Erythroblast (primary cell): ENCODE measurements around the gene RAB44.

Experiments
- DNase-seq, 2 experiments: peaks; one replicate each; lab custom pipeline; 2025; lab: John Stamatoyannopoulos, UW
- GATA1 ChIP-seq: IDR thresholded peaks from 2 replicates; pipeline ENCODE4 v1.6.1; 2011; ENCODE audit warnings: low read depth, mild to moderate bottlenecking, control low read depth, low read length, moderate library complexity
- POLR2A ChIP-seq: IDR thresholded peaks from 2 replicates; pipeline ENCODE4 v1.6.1; 2011; ENCODE audit warnings: mild to moderate bottlenecking, low read length

The RAB44 gene

GRCh38 chr6:36688063-36688738 lies 9.4 kb upstream of the RAB44 start:
- no peak for TF ChIP-seq GATA1
- no peak for TF ChIP-seq POLR2A
- no peak for DNase-seq

GRCh38 chr6:36688739-36689075 lies 8.9 kb upstream of the RAB44 start:
- TF ChIP-seq POLR2A = no peak
- no peak for TF ChIP-seq GATA1
- no peak for DNase-seq

- no peak for DNase-seq
Observed at GRCh38 chr6:36691011-36691410, 6.6 kb upstream of the RAB44 start.

GRCh38 chr6:36691612-36692011 lies 6.0 kb upstream of the RAB44 start:
- DNase-seq = no peak
- TF ChIP-seq GATA1 (no peak), POLR2A (no peak)

More at GRCh38 chr6:36691011-36691410, 6.6 kb upstream of the RAB44 start:
- TF ChIP-seq POLR2A = no peak
- no peak for TF ChIP-seq GATA1

GRCh38 chr6:36692220-36692619 lies 5.4 kb upstream of the RAB44 start:
- TF ChIP-seq POLR2A (no peak), GATA1 (no peak)
- DNase-seq = no peak

- no peak for DNase-seq
- TF ChIP-seq GATA1 (no peak), POLR2A (no peak)
Observed at GRCh38 chr6:36692861-36693702, 4.5 kb upstream of the RAB44 start.

- DNase-seq = no peak
- no peak for TF ChIP-seq POLR2A
- TF ChIP-seq GATA1 = no peak
Observed at GRCh38 chr6:36694616-36695015, 3.0 kb upstream of the RAB44 start.

GRCh38 chr6:36695414-36695813 lies 2.2 kb upstream of the RAB44 start:
- no peak for DNase-seq
- TF ChIP-seq POLR2A (no peak), GATA1 (no peak)

GRCh38 chr6:36698196-36698595 lies 570 bp downstream of the RAB44 start:
- no peak for DNase-seq
- no peak for TF ChIP-seq GATA1
- no peak for TF ChIP-seq POLR2A

GRCh38 chr6:36698871-36699271 lies 1.2 kb downstream of the RAB44 start:
- no peak for DNase-seq
- TF ChIP-seq GATA1 (no peak), POLR2A (no peak)

GRCh38 chr6:36699348-36699747 lies 1.7 kb downstream of the RAB44 start:
- TF ChIP-seq POLR2A (no peak), GATA1 (no peak)
- no peak for DNase-seq

- DNase-seq = no peak
Observed at GRCh38 chr6:36700071-36700812, 2.6 kb downstream of the RAB44 start.

GRCh38 chr6:36700831-36701230 lies 3.2 kb downstream of the RAB44 start:
- no peak for DNase-seq
- TF ChIP-seq POLR2A (no peak), GATA1 (no peak)

More at GRCh38 chr6:36700071-36700812, 2.6 kb downstream of the RAB44 start:
- TF ChIP-seq GATA1 (no peak), POLR2A (no peak)

- TF ChIP-seq GATA1 = no peak
- no peak for TF ChIP-seq POLR2A
- no peak for DNase-seq
Observed at GRCh38 chr6:36701401-36701991, 3.9 kb downstream of the RAB44 start.
